ENCODE results near the gene EPC1. TPM values are rescaled to one million over a fixed set of nuclear protein-coding genes. Genes with fewer than 3 reads are reported as not detected.

The EPC1 gene
- polyA plus RNA-seq, 1 of the 3 experiments (the other 2 are of a cell fraction), result 21.8 TPM

DNA sequence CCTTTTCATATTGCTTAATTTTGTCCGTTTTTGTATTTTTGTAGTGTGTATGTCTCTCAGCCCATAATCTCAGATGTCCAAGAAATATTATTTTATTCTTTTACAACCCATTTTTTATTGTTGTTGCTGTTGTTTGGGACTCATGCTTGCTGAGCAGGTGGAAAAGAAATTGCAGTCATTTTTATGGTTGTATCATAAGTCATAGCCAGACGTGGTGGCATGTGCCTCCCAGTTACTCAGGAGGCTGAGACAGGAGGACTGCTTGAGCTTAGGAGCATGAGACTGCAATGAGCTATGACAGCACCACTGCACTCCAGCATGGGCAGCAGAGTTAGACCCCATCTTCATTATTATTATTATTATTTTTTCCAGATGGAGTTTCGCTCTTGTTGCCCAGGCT lies 117.8 kb downstream of the EPC1 start:
- H3K4me1 ChIP-seq (ENCODE audit: control insufficient read depth in 1 of 2, insufficient read depth in 2 of 2, low read depth in 1 of 2, low read length in 1 of 2), result no peaks in the 10 kb centered on the region
- 72% methylated on average over 3 of the region's 3 CpGs for WGBS (ENCODE audit: low lambda C conversion rate)
- TF ChIP-seq, protein P1, sequence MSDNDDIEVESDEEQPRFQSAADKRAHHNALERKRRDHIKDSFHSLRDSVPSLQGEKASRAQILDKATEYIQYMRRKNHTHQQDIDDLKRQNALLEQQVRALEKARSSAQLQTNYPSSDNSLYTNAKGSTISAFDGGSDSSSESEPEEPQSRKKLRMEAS (IDR thresholded peaks at IDR 0.05; ENCODE audit: low read depth), result no peak
- TF ChIP-seq JUND (IDR thresholded peaks at IDR 0.05), result no peak
- no peak for TF ChIP-seq USF1 (IDR thresholded peaks at IDR 0.05; ENCODE audit: borderline replicate concordance, low read depth)
- no peak for TF ChIP-seq FOXJ3 (CRISPR knock-in tag; IDR thresholded peaks at IDR 0.05)
- no peak for TF ChIP-seq GATA2 (CRISPR knock-in tag; IDR thresholded peaks at IDR 0.05)
- TF ChIP-seq MEF2A (IDR thresholded peaks at IDR 0.05; ENCODE audit: borderline replicate concordance, low read depth), result no peak
- no peak for TF ChIP-seq EP300 (IDR thresholded peaks at IDR 0.05; ENCODE audit: borderline replicate concordance in 1 of 2, low read depth in 1 of 2, low read length in 1 of 2)
- TF ChIP-seq FOSL2 (IDR thresholded peaks at IDR 0.05; ENCODE audit: borderline replicate concordance, low read depth), result no peak
- TF ChIP-seq USF2 (IDR thresholded peaks at IDR 0.05; ENCODE audit: borderline replicate concordance, low read depth, low read length), result no peak
- TF ChIP-seq REST (IDR thresholded peaks at IDR 0.05; ENCODE audit: low read depth, low read length), result no peak
- TF ChIP-seq TCF12 (IDR thresholded peaks at IDR 0.05), result no peak
- H3K9ac ChIP-seq, result no peak overlapping the region
- H3K4me3 ChIP-seq (ENCODE audit: low read depth in 2 of 2, low read length in 1 of 2), result no peak overlapping the region
- no peaks in the 10 kb centered on the region for H3K27me3 ChIP-seq (ENCODE audit: insufficient read depth)
- H3K36me3 ChIP-seq (replicated peaks in 1 of 2; ENCODE audit: control insufficient read depth in 1 of 2, insufficient read depth in 2 of 2, low read length in 1 of 2), result no peaks in the 10 kb centered on the region
- no peaks in the 10 kb centered on the region for H3K9me3 ChIP-seq
- POLR2A ChIA-PET, result no interaction called here
- H3K4me2 ChIP-seq, result no peak overlapping the region
- no peaks in the 10 kb centered on the region for H3K79me2 ChIP-seq (ENCODE audit: insufficient read depth)
- H3K27ac ChIP-seq (ENCODE audit: low read depth in 2 of 2, low read length in 1 of 2), result no peak overlapping the region
- no peaks in the 10 kb centered on the region for H3K9me2 ChIP-seq
- peaks cover 3% of the 10 kb centered on the region for H3F3A ChIP-seq (replicated peaks; ENCODE audit: insufficient read depth)
- H2AFZ ChIP-seq (ENCODE audit: low read depth), result no peak overlapping the region
- H4K20me1 ChIP-seq (ENCODE audit: insufficient read depth), result no peaks in the 10 kb centered on the region
- DNase-seq, result no peak
- CTCF ChIA-PET, result interaction anchor here (0.9 to 1.5 kb wide), 3 partner anchors 18 to 117 kb away, joined by 3 read pairs; no protein-coding TSS in a partner anchor

DNA sequence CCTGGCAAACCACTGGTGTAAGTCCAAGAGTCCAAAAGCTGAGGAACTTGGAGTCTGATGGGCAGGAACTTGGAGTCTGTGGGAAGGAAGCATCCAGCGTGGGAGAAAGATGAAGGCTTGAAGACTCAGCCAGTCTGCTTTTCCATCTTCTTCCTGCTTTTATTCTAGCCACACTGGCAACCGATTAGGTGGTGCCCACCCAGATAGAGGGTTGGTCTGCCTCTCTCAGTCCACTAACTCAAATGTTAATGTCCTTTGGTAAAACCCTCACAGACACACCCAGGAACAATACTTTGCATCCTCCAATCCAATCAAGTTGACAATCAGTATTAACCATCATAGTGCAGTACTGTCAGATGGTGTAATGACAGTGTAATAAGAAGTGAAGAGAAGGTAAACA lies 119.2 kb downstream of the EPC1 start:
- Histone ChIP-seq H3K4me3 (ENCODE audit: low read depth in 2 of 2, low read length in 1 of 2) (no peak overlapping the region), H3K9me2 (no peaks in the 10 kb centered on the region), H3K9me3 (no peaks in the 10 kb centered on the region), H3K4me1 (ENCODE audit: control insufficient read depth in 1 of 2, insufficient read depth in 2 of 2, low read depth in 1 of 2, low read length in 1 of 2) (no peaks in the 10 kb centered on the region), H3K9ac (no peak overlapping the region), H3K4me2 (no peak overlapping the region), H2AFZ (ENCODE audit: low read depth) (no peak overlapping the region), H3K79me2 (ENCODE audit: insufficient read depth) (no peaks in the 10 kb centered on the region), H3K27ac (ENCODE audit: low read depth in 2 of 2, low read length in 1 of 2) (no peak overlapping the region), H3K27me3 (ENCODE audit: insufficient read depth) (no peaks in the 10 kb centered on the region), H3K36me3 (replicated peaks in 1 of 2; ENCODE audit: control insufficient read depth in 1 of 2, insufficient read depth in 2 of 2, low read length in 1 of 2) (no peaks in the 10 kb centered on the region), H4K20me1 (ENCODE audit: insufficient read depth) (no peaks in the 10 kb centered on the region), H3F3A (replicated peaks; ENCODE audit: insufficient read depth) (peaks cover 3% of the 10 kb centered on the region)
- TF ChIP-seq RCOR1 (IDR thresholded peaks at IDR 0.05; ENCODE audit: low read length) (no peak), FOSL2 (IDR thresholded peaks at IDR 0.05; ENCODE audit: borderline replicate concordance, low read depth) (no peak), MEF2A (IDR thresholded peaks at IDR 0.05; ENCODE audit: borderline replicate concordance, low read depth) (no peak), NRF1 (IDR thresholded peaks at IDR 0.05; ENCODE audit: low read depth, low read length) (no peak), GATA2 (CRISPR knock-in tag; IDR thresholded peaks at IDR 0.05) (no peak), GABPA (IDR thresholded peaks at IDR 0.05; ENCODE audit: low read depth) (no peak), RXRA (IDR thresholded peaks at IDR 0.05; ENCODE audit: borderline replicate concordance, low read depth) (no peak), YY1 (IDR thresholded peaks at IDR 0.05; ENCODE audit: low read depth) (no peak)
- CTCF ChIA-PET, result interaction anchor here (1.2 kb wide), 1 partner anchor 17 kb away, joined by 3 read pairs; no protein-coding TSS in a partner anchor
- WGBS (ENCODE audit: low lambda C conversion rate), result 50% methylated on average over 2 of the region's 2 CpGs
- no peak for DNase-seq
- POLR2A ChIA-PET, result no interaction called here

Measured in SK-N-SH (cell line).